Measurements from ENCODE around the gene NIPSNAP2.

GRCh38 chr7:55965805-55966421 lies 1.5 kb downstream of the NIPSNAP2 start:
- no peak for TF ChIP-seq CTCF (IDR thresholded peaks at IDR 0.05)
- TF ChIP-seq CDX4 (CRISPR knock-in tag; IDR thresholded peaks at IDR 0.05; ENCODE audit: borderline replicate concordance) = no peak
- no peak for TF ChIP-seq ZNF423 (CRISPR knock-in tag; IDR thresholded peaks at IDR 0.05)
- TF ChIP-seq, protein P1, sequence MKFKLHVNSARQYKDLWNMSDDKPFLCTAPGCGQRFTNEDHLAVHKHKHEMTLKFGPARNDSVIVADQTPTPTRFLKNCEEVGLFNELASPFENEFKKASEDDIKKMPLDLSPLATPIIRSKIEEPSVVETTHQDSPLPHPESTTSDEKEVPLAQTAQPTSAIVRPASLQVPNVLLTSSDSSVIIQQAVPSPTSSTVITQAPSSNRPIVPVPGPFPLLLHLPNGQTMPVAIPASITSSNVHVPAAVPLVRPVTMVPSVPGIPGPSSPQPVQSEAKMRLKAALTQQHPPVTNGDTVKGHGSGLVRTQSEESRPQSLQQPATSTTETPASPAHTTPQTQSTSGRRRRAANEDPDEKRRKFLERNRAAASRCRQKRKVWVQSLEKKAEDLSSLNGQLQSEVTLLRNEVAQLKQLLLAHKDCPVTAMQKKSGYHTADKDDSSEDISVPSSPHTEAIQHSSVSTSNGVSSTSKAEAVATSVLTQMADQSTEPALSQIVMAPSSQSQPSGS (CRISPR knock-in tag; IDR thresholded peaks at IDR 0.05; ENCODE audit: borderline replicate concordance, low read depth) = no peak
- no peak for TF ChIP-seq NR2C2 (CRISPR knock-in tag; IDR thresholded peaks at IDR 0.05)
- TF ChIP-seq, protein P2, sequence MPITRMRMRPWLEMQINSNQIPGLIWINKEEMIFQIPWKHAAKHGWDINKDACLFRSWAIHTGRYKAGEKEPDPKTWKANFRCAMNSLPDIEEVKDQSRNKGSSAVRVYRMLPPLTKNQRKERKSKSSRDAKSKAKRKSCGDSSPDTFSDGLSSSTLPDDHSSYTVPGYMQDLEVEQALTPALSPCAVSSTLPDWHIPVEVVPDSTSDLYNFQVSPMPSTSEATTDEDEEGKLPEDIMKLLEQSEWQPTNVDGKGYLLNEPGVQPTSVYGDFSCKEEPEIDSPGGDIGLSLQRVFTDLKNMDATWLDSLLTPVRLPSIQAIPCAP (CRISPR knock-in tag; IDR thresholded peaks at IDR 0.05) = no peak
- TF ChIP-seq TEAD4 (CRISPR knock-in tag; IDR thresholded peaks at IDR 0.05) = no peak
- no peak for TF ChIP-seq USF2 (CRISPR knock-in tag; IDR thresholded peaks at IDR 0.05)
- TF ChIP-seq FOXP4 (CRISPR knock-in tag; IDR thresholded peaks at IDR 0.05) = no peak
